ENCODE results near the gene DUSP1.

Gene DUSP1

GRCh38 chr5:172727551-172727950 lies 43.4 kb downstream of the DUSP1 start:
- in situ Hi-C loops (cut with MboI; ENCODE audit: low sequenced_read_pairs) = no loop called here

DNA sequence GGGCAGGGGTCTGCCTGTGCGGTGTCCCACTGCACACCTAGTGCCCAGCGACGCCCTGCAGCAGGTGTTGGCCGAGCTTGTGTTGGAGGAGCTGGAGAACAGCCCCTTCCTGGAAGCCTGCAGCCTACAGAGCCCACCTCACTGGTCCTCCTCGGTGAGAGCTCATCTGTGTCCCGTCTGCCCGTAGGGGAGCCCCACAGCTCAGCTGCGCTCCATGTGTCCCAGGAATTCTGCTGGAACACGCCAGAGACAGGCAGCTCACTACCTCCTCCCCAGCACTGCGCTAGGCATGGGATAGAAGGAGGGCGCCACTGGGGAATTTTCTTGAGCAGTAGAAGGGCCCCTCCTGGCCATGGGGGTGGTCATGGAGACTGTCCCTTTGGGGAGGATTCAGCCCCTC lies 44.0 kb downstream of the DUSP1 start:
- in situ Hi-C loops (cut with MboI; ENCODE audit: low sequenced_read_pairs) = no loop called here

DNA sequence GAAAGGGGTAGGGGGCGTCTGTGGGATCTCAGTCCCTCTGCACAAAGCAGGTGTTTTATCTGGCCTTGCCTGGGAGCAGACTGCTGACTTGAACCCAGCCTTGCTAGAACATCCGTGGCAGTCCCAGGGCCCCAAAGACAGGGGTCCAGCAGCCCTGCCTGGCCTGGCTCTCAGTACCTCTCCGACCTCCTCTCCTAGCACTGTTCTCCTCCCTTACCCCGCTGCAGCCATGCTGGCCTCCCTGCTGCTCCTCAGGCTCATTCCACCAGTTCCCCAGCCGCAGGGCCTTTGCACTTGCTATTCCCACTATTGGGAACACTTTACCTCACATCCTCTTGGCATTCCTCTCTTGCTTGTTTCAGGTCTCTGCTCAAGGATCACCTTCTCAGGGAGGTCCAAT lies 45.2 kb downstream of the DUSP1 start:
- in situ Hi-C loops (cut with MboI; ENCODE audit: low sequenced_read_pairs) = no loop called here

DNA sequence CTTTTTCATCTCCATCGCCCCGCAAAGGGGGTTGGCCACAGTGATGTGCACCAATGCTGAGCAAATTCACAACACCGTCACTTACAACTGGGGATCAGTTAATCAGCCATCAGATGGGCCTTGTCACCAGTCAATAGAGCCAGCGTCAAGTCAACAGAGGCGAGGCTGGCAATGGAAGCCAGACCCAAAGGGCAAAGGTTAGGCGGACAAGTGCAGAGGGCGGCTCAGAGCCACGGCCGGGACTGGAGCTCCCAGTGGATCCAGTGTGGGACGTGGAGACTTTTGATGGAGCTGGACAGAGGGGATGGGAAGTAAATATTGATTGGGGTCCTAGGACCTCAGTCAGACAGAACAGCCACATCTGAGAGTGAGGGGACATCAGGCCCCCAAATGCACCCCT lies 45.7 kb downstream of the DUSP1 start:
- in situ Hi-C loops (cut with MboI; ENCODE audit: low sequenced_read_pairs) = no loop called here

GRCh38 chr5:172724242-172725183 lies 46.5 kb downstream of the DUSP1 start:
- in situ Hi-C loops (cut with MboI; ENCODE audit: low sequenced_read_pairs) = no loop called here

- in situ Hi-C loops (cut with MboI; ENCODE audit: low sequenced_read_pairs) = no loop called here
Measured at GRCh38 chr5:172723508-172723907, 47.5 kb downstream of the DUSP1 start.

DNA sequence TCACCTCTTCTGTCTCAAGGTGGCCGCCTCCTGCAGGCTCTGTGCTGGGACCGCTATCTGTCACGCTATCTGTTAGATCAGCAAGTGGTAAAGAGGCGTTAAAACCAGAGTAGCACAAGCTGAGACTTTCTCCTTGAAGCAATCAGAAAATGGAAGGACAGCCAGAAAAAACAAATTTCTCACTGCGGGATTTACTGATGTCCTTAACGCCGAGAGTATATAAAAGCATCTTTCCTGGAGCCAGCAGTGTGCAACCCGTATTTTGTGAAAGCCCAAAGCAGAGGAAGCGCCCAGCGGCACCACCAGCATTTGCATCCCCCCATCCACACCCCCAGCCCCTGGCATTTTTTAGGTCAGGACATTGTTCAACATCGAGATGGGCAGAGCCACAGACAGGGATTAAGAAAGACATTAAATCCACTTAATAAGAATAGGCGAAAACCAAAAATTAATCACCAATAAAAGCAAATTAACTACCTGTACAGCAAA lies 48.6 kb downstream of the DUSP1 start:
- in situ Hi-C loops (cut with MboI; ENCODE audit: low sequenced_read_pairs) = no loop called here

- in situ Hi-C loops (cut with MboI; ENCODE audit: low sequenced_read_pairs) = no loop called here
Measured at GRCh38 chr5:172721455-172722326, 49.3 kb downstream of the DUSP1 start.

DNA sequence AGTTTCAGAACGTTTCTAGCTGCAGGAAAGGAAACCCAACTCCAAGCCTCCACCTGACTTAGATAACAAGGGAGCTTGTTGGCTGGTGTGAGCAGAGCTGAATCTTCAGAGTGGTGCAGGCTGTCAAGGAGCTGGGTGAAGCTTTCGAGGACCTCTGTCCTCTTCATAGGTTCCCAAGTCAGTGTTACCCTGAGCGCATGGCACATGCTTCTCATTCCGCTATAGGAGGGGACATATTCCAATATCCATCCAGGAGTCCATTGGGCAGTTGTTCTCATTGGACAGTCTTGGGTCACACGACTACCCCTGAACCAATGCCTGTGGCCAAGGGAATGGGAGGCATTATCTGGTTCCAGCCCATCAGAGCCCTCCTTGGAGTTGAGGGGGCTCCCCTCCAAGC lies 50.3 kb downstream of the DUSP1 start:
- in situ Hi-C loops (cut with MboI; ENCODE audit: low sequenced_read_pairs) = no loop called here

GRCh38 chr5:172719211-172719610 lies 51.8 kb downstream of the DUSP1 start:
- in situ Hi-C loops (cut with MboI; ENCODE audit: low sequenced_read_pairs) = loop anchor here (5.0 kb wide), 1 partner anchor 208 kb away; no protein-coding TSS in a partner anchor

- in situ Hi-C loops (cut with MboI; ENCODE audit: low sequenced_read_pairs) = loop anchor here (5.0 kb wide), 1 partner anchor 209 kb away; no protein-coding TSS in a partner anchor
Measured at GRCh38 chr5:172718527-172719114, 52.4 kb downstream of the DUSP1 start.
